BE2C (cell line): ENCODE measurements around the gene ARHGEF12.
A peak's percentile ranks its signal among the peaks of the same experiment; 100 is the strongest.

Experiments used
- DNase-seq: peaks from one replicate; pipeline ENCODE4 v3.0.0-alpha.2; 2020
- H3K27me3 ChIP-seq: fragments of 250-450 bp; sonication (Bioruptor Pico); 2 replicates; pipeline ENCODE4 v1.5.1; 2020; ENCODE audit warnings: mild to moderate bottlenecking
- H3K36me3 ChIP-seq: fragments of 250-450 bp; sonication (Bioruptor Pico); 2 replicates; pipeline ENCODE4 v1.5.1; 2020; ENCODE audit warnings: mild to moderate bottlenecking
- H3K4me1 ChIP-seq: fragments of 250-450 bp; sonication (Bioruptor Pico); 2 replicates; pipeline ENCODE4 v1.5.1; 2020
- H3K4me3 ChIP-seq: 2 replicates; pipeline ENCODE4 v1.5.1; 2011; ENCODE audit warnings: low read depth, low read length
- H3K9me3 ChIP-seq: fragments of 250-450 bp; sonication (Bioruptor Pico); 2 replicates; pipeline ENCODE4 v1.5.1; 2020
- CTCF ChIP-seq: IDR thresholded peaks from 2 replicates; pipeline ENCODE4 v1.5.1; 2012; ENCODE audit warnings: mild to moderate bottlenecking, low read depth, low read length

ARHGEF12 gene

GRCh38 chr11:120332822-120333716, 3.1 kb upstream of the ARHGEF12 start:
- DNase-seq = no peak
- H3K36me3 ChIP-seq = peaks cover 12% of the 10 kb centered on the region; the same call in 1 of the 2 replicates
- H3K27me3 ChIP-seq = no peaks in the 10 kb centered on the region
- 0 out of 2 replicates have a peak, but pooled peaks cover 3% of the 10 kb centered on the region for H3K4me1 ChIP-seq
- H3K9me3 ChIP-seq = no peaks in the 10 kb centered on the region
- no peak for TF ChIP-seq CTCF
- H3K4me3 ChIP-seq = no peak overlapping the region

GRCh38 chr11:120333801-120334200, 2.4 kb upstream of the ARHGEF12 start:
- no peak overlapping the region for H3K4me3 ChIP-seq
- DNase-seq = no peak
- H3K27me3 ChIP-seq = no peaks in the 10 kb centered on the region
- no peaks in the 10 kb centered on the region for H3K9me3 ChIP-seq
- H3K4me1 ChIP-seq = 0 out of 2 replicates have a peak, but pooled peaks cover 3% of the 10 kb centered on the region
- peaks cover 12% of the 10 kb centered on the region; the same call in 1 of the 2 replicates for H3K36me3 ChIP-seq
- TF ChIP-seq CTCF = no peak

- H3K4me1 ChIP-seq = 0 out of 2 replicates have a peak, but pooled peaks cover 3% of the 10 kb centered on the region
- TF ChIP-seq CTCF = no peak
- H3K4me3 ChIP-seq = no peak overlapping the region
Observed at GRCh38 chr11:120334332-120334731, 1.9 kb upstream of the ARHGEF12 start.

GRCh38 chr11:120334894-120335462, 1.2 kb upstream of the ARHGEF12 start:
- H3K36me3 ChIP-seq = peaks cover 8% of the 10 kb centered on the region; the same call in 1 of the 2 replicates
- no peaks in the 10 kb centered on the region for H3K9me3 ChIP-seq
- H3K4me3 ChIP-seq = peak overlapping the region; percentile 75
- DNase-seq = peak; percentile 70
- peaks cover 7% of the 10 kb centered on the region; the same call in 1 of the 2 replicates for H3K4me1 ChIP-seq
- TF ChIP-seq CTCF = peak; percentile 78
- no peaks in the 10 kb centered on the region for H3K27me3 ChIP-seq

More at GRCh38 chr11:120334332-120334731, 1.9 kb upstream of the ARHGEF12 start:
- Histone ChIP-seq H3K9me3 (no peaks in the 10 kb centered on the region), H3K27me3 (no peaks in the 10 kb centered on the region), H3K36me3 (peaks cover 12% of the 10 kb centered on the region; the same call in 1 of the 2 replicates)
- DNase-seq = no peak

- Histone ChIP-seq H3K4me3 (peak overlapping the region; percentile 75), H3K4me1 (peaks cover 9% of the 10 kb centered on the region; the same call in 1 of the 2 replicates), H3K27me3 (no peaks in the 10 kb centered on the region), H3K36me3 (peaks cover 3% of the 10 kb centered on the region; the same call in 1 of the 2 replicates), H3K9me3 (no peaks in the 10 kb centered on the region)
- no peak for TF ChIP-seq CTCF
- DNase-seq = no peak
Observed at GRCh38 chr11:120335556-120335907, 681 bp upstream of the ARHGEF12 start.
